CD4-positive, alpha-beta T cell treated with Interleukin-2 at 100 ng/mL for 4 hours (primary cell): Measurements from ENCODE around the gene CFAP221.
"Not testable (repeated sequence)": the region's sequence is repeated elsewhere in the genome, so short reads cannot be mapped to it uniquely, and the experiment has no call there.

Experiments
- DNase-seq: peaks from one replicate; pipeline ENCODE4 v3.0.0-alpha.2; 2020; ENCODE audit warnings: low spot score

The CFAP221 gene

DNA sequence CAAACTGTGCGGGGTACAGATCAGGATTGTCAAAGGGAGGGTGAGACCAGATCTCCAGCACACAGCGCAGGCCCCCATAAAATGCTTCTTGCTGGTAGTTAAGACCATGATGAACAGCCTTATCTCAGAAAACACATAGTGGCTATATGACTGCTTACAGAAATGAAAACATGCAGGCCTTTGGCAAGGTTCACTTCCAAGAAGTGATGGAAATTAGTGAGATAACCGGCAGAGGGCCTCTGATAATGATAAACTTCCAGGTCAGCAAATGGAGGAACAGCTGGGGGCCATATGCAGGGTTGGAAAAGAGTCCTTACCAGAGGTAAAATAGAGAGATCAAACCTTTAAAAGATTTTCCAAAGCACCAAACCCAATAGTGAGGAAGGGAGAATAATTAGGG is 46.6 kb downstream of the CFAP221 start:
- DNase-seq: no peak

DNA sequence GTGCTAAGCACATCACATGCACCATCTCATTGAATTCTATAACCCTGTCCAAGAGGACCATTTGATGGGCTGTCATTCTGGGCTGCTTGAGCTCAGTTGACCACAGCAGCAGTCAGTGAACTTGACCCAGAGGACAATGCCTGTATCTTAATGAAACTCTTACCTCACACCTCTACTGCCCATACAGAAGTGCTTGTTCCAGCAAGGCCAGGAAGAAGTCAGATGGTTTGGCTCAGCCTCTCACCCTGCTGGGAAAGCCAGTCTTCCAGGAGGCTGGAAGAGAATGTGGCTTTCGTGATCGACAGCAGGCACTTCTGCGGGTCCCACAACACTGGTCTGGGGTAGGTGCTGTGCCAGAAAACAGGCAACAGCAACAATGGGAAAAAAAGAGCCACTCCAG is 47.3 kb downstream of the CFAP221 start:
- DNase-seq: no peak

DNA sequence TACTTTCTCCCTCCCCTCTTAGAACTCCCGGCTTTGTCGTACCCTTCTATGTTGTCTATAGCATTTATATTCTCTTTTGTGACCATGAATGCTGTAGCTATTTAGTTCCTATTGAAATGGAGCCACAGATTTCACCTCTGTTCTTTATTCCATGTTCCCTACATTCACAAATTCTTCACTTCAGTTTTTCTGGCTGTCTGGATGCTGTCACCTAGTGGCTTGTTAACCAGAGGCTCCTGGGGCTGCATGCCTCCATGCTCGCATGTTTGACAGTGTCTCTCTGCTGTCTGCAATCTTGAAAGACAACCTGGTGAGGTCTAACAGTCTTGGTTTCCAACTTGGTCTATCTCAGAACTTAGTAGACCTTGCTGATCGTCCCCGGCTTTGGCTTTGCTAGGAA is 48.2 kb downstream of the CFAP221 start:
- no peak for DNase-seq

- DNase-seq: no peak
Observed at GRCh38 chr2:119596638-119597037, 52.4 kb downstream of the CFAP221 start.

GRCh38 chr2:119598596-119599263 is 54.5 kb downstream of the CFAP221 start:
- DNase-seq: no peak

DNA sequence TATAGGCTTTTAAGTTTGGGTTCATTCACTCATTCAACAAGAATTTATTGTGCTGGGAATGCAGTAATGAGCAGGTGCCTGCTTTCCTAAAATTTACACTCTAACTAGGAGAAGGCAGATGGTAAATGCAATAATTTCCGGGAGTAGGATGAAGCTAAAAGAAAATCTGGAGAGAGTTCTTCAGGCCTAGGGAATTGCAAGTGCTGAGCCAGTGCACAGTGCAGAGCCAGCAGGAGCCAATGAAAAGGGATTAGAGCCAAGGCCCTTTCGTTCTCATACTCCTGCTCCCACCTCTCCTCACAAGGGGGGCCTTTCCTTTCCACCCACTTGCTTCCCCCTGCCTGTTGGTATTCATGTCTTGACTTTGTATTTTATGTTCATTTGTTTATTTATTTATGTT is 55.1 kb downstream of the CFAP221 start:
- DNase-seq: no peak

DNA sequence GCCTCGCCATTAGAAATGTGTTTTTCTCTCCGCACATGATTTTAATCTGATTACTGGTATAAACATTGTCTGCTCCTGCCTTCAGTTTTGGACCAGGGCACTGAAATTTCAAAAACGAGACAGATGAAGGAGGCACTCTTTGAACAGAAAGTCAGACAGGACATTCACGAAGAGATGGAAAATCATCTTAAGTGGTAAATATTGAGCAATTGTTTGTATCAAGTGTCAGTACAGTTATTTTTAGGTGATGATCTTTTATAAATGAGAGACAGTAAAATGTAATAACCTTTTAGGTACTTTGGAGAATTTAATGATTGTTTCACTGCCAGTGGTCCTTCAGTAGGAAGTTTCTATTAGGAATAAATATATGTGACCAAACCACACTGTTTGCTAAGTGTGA is 60.8 kb downstream of the CFAP221 start:
- DNase-seq: no peak

DNA sequence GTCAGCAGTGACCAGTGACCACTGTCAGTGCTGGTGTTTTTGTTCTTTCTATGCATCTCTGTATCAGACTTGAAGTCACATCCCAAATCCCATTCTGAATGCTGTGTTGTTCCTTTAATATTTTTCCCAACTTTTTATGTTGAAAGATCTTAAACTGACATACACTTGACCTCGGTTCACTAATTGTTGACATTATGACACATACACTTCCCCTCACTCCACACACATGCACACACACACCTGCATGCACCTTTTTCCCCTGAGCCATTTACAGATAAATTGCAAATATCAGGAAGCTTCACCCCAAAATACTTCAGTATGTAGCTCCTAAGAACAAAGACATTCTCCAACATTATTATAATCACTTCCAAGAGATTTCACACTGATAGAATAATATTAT is 62.4 kb downstream of the CFAP221 start:
- DNase-seq: no peak

DNA sequence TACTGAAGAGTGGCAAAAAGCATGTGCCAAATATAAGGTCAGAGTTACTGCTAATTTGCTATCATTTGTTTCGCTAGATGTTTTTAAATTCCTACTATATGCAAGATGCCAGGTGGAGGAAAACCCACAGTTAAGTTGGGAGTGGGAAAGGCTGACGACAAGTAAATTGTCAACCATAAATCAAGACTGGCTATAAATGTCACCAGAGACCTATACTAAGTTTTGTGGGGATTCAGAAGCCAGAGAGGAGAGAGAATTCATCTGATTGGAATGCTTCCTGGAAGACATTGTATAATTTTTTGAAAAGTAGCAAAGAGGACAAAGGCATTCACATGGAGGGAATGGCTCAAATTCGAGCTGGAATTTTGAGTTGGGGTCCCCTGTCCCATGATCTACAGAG is 64.3 kb downstream of the CFAP221 start:
- no peak for DNase-seq

DNA sequence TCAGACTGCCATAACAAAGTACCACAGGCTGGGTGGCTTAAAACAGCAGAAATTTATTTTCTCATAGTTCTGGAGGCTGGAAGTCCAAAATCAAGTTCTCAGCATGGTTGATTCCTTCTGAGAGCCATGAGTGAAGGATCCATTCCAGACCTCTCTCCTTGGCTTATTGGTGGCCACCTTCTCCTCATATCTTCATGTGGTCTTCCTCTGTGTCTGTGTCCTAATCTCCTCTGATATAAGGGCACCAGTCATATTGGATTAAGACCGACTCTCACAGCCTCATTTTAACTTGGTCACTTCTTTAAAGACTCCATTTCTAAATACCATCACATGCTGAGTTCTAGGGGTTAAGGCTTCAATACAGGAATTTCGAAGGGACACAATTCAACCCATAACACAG is 65.1 kb downstream of the CFAP221 start:
- DNase-seq: no peak

DNA sequence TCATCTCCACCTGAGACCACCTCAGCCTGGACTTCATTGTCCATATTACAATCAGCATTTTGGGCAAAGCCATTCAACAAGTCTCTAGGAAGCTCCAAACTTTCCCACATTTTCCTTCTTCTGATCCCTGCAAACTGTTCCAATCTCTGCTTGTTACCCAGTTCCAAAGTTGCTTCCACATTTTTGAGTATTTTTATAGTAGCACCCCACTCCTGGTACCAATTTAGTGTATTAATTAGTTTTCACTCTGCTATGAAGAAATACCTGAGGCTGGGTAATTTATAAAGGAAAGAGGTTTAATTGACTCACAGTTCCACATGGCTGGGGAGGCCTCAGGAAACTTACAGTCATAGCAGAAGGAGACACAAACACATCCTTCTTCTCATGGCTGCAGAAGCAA is 69.9 kb downstream of the CFAP221 start:
- DNase-seq: not testable (repeated sequence)

GRCh38 chr2:119616421-119616820 is 72.2 kb downstream of the CFAP221 start:
- DNase-seq: no peak

DNA sequence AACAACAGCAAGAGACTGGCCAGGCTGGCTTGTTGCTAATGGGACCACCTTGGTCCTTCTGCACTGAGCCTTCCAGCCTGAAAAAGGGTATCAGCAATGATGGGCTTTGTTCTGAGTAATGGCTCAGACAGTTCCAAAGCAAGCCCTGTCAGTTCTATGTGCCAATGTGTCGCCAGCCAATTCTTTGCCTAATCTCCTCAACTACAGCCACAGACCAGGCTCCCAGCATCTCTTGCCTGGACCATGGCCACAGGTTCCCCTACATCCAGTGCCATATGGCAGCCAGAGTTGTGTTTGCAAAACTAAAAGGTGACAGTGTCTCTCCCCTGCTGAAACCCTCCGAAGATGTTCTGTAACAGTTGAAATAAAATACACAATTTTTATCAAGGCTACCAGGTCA is 73.2 kb downstream of the CFAP221 start:
- DNase-seq: no peak

- DNase-seq: not testable (repeated sequence)
Observed at GRCh38 chr2:119618725-119619124, 74.5 kb downstream of the CFAP221 start.

GRCh38 chr2:119625226-119625625 is 81.0 kb downstream of the CFAP221 start:
- no peak for DNase-seq

GRCh38 chr2:119629323-119629825 is 85.1 kb downstream of the CFAP221 start:
- DNase-seq: no peak

GRCh38 chr2:119630121-119630520 is 85.9 kb downstream of the CFAP221 start:
- DNase-seq: no peak

GRCh38 chr2:119637371-119637770 is 93.1 kb downstream of the CFAP221 start:
- DNase-seq: no peak

- DNase-seq: no peak
Observed at GRCh38 chr2:119638246-119638645, 94.0 kb downstream of the CFAP221 start.

DNA sequence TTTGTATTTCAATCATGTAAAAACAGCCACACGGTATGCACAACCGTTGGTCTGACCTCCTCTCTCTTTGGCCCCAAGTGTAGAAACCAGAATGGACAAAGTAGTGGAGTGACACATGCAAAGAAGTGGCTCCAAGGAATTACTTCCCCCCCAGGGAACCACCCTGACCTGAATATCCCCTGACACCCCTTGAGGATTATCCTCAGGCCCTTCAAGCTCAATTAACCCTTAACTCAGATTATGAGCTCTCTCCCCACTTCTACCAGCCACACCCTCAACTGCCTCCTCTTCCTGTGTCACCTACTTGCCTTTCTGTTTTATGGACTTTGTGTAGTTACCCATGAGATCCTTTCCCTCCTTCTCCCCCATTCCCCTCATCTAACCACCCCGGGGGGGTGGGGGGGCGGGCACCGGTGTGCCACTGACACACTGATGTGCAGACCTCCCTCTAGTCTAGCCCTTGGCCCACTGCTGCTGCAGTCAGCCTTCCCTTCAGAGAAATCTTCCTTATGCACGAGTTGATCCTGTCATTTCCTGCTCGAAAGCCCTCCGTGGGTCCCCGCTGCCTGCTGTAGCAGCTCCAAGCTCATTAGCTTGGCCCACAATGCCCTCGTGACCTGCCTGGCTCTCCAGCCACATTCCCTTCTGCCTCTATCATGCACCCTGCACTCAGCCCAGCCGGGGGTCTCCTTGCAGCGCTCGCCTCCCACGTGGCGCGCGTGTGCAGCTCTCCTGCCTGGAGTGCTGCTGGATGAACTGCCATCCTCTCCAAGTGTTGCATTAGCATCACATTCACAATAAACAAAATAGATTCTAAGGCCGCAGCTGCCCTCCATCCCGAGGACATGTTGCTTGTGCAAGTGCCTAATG is 94.7 kb downstream of the CFAP221 start:
- DNase-seq: no peak

GRCh38 chr2:119641562-119642258 is 97.5 kb downstream of the CFAP221 start:
- DNase-seq: peak; percentile 69

- no peak for DNase-seq
Observed at GRCh38 chr2:119644186-119644585, 99.9 kb downstream of the CFAP221 start.
